ENCODE data around the gene DENND4A.

DENND4A gene

GRCh38 chr15:65832549-65833364 lies 40.7 kb upstream of the DENND4A start (continued):
- TF ChIP-seq ZNF548 (tag by site-specific recombination; IDR thresholded peaks at IDR 0.05) (no peak), ZNF112 (tag by site-specific recombination; IDR thresholded peaks at IDR 0.05) (no peak), ZNF658 (tag by site-specific recombination; IDR thresholded peaks at IDR 0.05) (no peak), ZNF48 (tag by site-specific recombination; IDR thresholded peaks at IDR 0.05) (no peak), ZFP3 (tag by site-specific recombination; IDR thresholded peaks at IDR 0.05; ENCODE audit: low read depth) (0 out of 2 replicates have a peak, but pooled peaks have one; percentile 1), ZNF133 (tag by site-specific recombination; IDR thresholded peaks at IDR 0.05) (no peak), ZNF211 (tag by site-specific recombination; IDR thresholded peaks at IDR 0.05; ENCODE audit: low read depth) (no peak), HOXA7 (CRISPR knock-in tag; IDR thresholded peaks at IDR 0.05; ENCODE audit: borderline replicate concordance) (no peak), ZNF248 (tag by site-specific recombination; IDR thresholded peaks at IDR 0.05) (no peak), INSM2 (tag by site-specific recombination; IDR thresholded peaks at IDR 0.05) (peak; percentile 96), ZNF529 (tag by site-specific recombination; IDR thresholded peaks at IDR 0.05; ENCODE audit: insufficient replicate concordance) (peak; percentile 23), ZNF449 (tag by site-specific recombination; IDR thresholded peaks at IDR 0.05) (peak; percentile 83; the same call in 1 of the 2 replicates), HOXD13 (CRISPR knock-in tag; IDR thresholded peaks at IDR 0.05; ENCODE audit: borderline replicate concordance) (no peak), ZSCAN4 (tag by site-specific recombination; IDR thresholded peaks at IDR 0.05) (no peak; the same call in 1 of the 2 replicates), ZNF521 (tag by site-specific recombination; IDR thresholded peaks at IDR 0.05) (no peak), ZNF704 (tag by site-specific recombination; IDR thresholded peaks at IDR 0.05) (no peak), ZNF274 (IDR thresholded peaks at IDR 0.05; ENCODE audit: low read length) (no peak), ZNF274 (tag by site-specific recombination; IDR thresholded peaks at IDR 0.05; ENCODE audit: borderline replicate concordance) (no peak), ZNF146 (tag by site-specific recombination; IDR thresholded peaks at IDR 0.05) (peak; percentile 43; the same call in 1 of the 2 replicates), ZNF280C (tag by site-specific recombination; IDR thresholded peaks at IDR 0.05) (no peak), RBAK (tag by site-specific recombination; IDR thresholded peaks at IDR 0.05) (no peak), ZNF404 (tag by site-specific recombination; IDR thresholded peaks at IDR 0.05) (no peak), ZNF18 (tag by site-specific recombination; IDR thresholded peaks at IDR 0.05) (peak; percentile 69), ZNF600 (tag by site-specific recombination; IDR thresholded peaks at IDR 0.05) (peak; percentile 87), ZNF175 (tag by site-specific recombination; IDR thresholded peaks at IDR 0.05) (no peak), ZBTB44 (tag by site-specific recombination; IDR thresholded peaks at IDR 0.05) (peak; percentile 82), EGR2 (tag by site-specific recombination; IDR thresholded peaks at IDR 0.05; ENCODE audit: low read depth) (no peak), ZNF510 (tag by site-specific recombination; IDR thresholded peaks at IDR 0.05; ENCODE audit: insufficient replicate concordance) (no peak), ZNF660 (tag by site-specific recombination; IDR thresholded peaks at IDR 0.05) (peak; percentile 92)

Measured in HEK293 (cell line).